NT2/D1 (cell line): ENCODE data around the gene CFAP74.

Experiments
- YY1 ChIP-seq: IDR thresholded peaks from 2 replicates; pipeline ENCODE4 v1.6.1; 2011; ENCODE audit not compliant: insufficient read length, insufficient read depth
- ZNF274 ChIP-seq: IDR thresholded peaks from 2 replicates; pipeline ENCODE4 v1.6.1; 2011; ENCODE audit warnings: mild to moderate bottlenecking, low read depth, low read length

DNA sequence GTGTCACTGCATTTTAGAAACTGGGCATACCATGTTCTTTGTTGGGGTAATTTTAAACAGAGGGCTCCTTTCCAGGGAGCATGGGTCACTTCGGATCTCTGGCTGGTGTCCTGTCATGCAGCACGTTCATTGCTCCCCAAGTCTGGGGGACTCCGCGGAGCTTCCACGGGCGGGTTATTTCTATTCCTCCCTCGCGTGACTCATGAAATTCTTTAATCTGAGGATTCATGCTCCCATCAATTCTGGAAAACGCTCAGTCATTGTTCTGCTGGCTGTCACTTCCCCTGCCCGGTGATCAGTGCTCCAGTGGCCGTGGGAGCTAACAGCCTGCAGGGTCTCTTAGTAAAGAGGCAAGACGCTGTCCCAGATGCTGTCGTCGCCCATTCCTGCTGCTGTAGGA lies 28.1 kb downstream of the CFAP74 start:
- TF ChIP-seq YY1 (no peak), ZNF274 (no peak)
